ENCODE results near the gene RNF223. TPM values are rescaled to one million over a fixed set of nuclear protein-coding genes. Genes with fewer than 3 reads are reported as not detected.

The RNF223 gene
- total RNA-seq, 1 experiment from 2014 or later = 147 TPM

DNA sequence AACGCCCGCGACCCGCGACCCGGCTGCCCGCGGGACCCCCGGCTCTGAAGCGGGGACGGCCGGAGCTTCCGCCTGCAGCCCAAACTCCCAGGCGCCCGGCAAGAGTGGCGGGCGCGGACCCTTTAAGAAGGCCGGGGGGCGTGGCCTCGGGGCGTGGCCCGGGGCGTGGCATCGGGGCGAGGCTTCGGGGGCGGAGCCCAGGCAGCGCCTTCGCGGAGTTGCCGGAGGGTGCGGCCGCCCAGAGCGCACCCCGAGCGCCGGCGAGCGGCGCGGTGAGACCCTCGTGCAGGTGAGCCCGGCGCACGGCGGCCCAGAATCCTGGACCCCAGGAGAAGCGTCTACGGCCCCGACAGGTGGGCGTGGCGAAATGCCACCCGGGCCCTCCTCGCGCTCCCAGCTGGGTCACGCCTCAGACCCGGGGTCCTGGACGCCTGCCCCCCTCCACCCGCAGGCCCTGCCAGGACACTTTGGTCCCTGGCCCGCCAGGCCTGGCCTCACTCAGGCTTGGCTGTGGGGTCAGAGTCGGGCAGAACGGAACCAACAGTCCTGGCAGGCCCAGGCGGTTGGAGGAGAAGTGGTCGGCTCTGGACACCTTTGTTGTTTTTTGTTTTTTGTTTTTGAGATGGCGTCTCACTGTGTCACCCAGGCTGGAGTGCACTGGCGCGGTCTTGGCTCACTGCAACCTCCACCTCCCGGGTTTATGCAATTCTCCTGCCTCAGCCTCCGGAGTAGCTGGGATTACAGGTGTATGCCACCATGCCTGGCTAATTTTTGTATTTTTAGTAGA lies 14.4 kb downstream of the RNF223 start:
- ChIA-PET CTCF (no interaction called here), POLR2A (ENCODE audit: unreplicated experiment) (interaction anchor here (0.7 to 0.9 kb wide), 2 partner anchors 38 to 348 kb away, joined by 4 to 7 read pairs; no protein-coding TSS in a partner anchor)
- H3K4me3 ChIP-seq (ENCODE audit: low read length) = peak overlapping the region; percentile 85
- H3K4me2 ChIP-seq (ENCODE audit: low read length) = peak overlapping the region; percentile 96
- intact Hi-C loops (cut with micrococcal nuclease) = loop anchor here (10.0 kb wide), 1 partner anchor 555 kb away; the partner anchor contains the start of gene MIB2
- no peaks in the 10 kb centered on the region for H3K9me3 ChIP-seq (ENCODE audit: low read length)
- DNase-seq (peak; percentile 97), ATAC-seq (peak; percentile 55)
- H3F3A ChIP-seq (ENCODE audit: low read length, unreplicated experiment) = no peaks in the 10 kb centered on the region
- peak overlapping the region; percentile 70 for H2AFZ ChIP-seq (ENCODE audit: low read length)
- H3K9ac ChIP-seq (ENCODE audit: low read length) = peak overlapping the region; percentile 67
- peaks cover 3% of the 10 kb centered on the region; the same call in 1 of the 2 replicates for H3K79me2 ChIP-seq (ENCODE audit: low read length)
- H3K9me2 ChIP-seq (replicated peaks; ENCODE audit: low read length) = no peaks in the 10 kb centered on the region
- no peaks in the 10 kb centered on the region for H4K20me1 ChIP-seq (ENCODE audit: low read length)
- H3K27me3 ChIP-seq (ENCODE audit: low read length) = no peaks in the 10 kb centered on the region
- peaks cover 12% of the 10 kb centered on the region for H3K36me3 ChIP-seq (ENCODE audit: low read depth, low read length)
- H3K4me1 ChIP-seq (ENCODE audit: insufficient read depth, low read length) = peaks cover 52% of the 10 kb centered on the region
- TF ChIP-seq EZH2phosphoT487 (IDR thresholded peaks at IDR 0.05; ENCODE audit: borderline replicate concordance, low read length) (no peak), EZH2 (IDR thresholded peaks at IDR 0.05; ENCODE audit: low read length, unreplicated experiment) (no peak)
- TF ChIP-seq, protein P1, sequence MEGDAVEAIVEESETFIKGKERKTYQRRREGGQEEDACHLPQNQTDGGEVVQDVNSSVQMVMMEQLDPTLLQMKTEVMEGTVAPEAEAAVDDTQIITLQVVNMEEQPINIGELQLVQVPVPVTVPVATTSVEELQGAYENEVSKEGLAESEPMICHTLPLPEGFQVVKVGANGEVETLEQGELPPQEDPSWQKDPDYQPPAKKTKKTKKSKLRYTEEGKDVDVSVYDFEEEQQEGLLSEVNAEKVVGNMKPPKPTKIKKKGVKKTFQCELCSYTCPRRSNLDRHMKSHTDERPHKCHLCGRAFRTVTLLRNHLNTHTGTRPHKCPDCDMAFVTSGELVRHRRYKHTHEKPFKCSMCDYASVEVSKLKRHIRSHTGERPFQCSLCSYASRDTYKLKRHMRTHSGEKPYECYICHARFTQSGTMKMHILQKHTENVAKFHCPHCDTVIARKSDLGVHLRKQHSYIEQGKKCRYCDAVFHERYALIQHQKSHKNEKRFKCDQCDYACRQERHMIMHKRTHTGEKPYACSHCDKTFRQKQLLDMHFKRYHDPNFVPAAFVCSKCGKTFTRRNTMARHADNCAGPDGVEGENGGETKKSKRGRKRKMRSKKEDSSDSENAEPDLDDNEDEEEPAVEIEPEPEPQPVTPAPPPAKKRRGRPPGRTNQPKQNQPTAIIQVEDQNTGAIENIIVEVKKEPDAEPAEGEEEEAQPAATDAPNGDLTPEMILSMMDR (conservative IDR thresholded peaks at IDR 0.05; ENCODE audit: low read depth, low read length) = no peak
- H3K27ac ChIP-seq (ENCODE audit: low read length) = no peak overlapping the region
- BruUV-seq (replicated peaks) = TSS peak; percentile 29

DNA sequence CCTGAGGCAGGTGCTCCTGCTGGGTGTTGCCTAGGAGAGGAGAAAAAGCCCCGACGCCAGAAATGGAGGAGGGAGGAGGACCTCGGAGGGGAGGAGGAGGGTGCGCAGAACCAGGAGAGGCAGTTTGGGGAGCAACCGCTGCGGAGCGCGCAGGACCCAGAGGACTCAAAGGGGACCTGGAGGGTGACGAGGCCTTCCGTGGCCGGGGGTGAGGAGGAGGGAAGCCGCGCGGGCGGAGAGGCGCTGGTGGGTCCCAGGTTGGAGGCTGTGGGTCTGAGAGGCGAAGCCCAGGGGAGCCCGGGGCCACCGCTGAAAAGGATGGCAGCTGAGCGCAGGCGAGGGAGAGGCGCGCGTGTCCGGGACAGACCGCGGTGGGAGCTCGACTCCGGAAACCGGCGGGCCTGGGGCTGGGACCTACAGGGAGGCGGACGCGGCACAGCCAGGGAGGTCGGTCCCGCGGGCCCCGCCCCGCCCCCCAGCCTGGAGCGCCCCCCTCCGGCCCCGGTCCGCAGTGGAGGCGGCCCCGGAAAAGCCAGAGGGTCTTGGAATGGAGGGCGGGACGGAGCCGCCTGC lies 15.1 kb downstream of the RNF223 start:
- H2AFZ ChIP-seq (ENCODE audit: low read length) = peak overlapping the region; percentile 70
- peaks cover 46% of the 10 kb centered on the region for H3K4me1 ChIP-seq (ENCODE audit: insufficient read depth, low read length)
- H3K79me2 ChIP-seq (ENCODE audit: low read length) = peaks cover 3% of the 10 kb centered on the region; the same call in 1 of the 2 replicates
- H3F3A ChIP-seq (ENCODE audit: low read length, unreplicated experiment) = no peaks in the 10 kb centered on the region
- TF ChIP-seq, protein P1 (conservative IDR thresholded peaks at IDR 0.05; ENCODE audit: low read depth, low read length) = peak; percentile 65
- no peak for TF ChIP-seq EZH2phosphoT487 (IDR thresholded peaks at IDR 0.05; ENCODE audit: borderline replicate concordance, low read length)
- peak; percentile 48 for DNase-seq
- H3K9me2 ChIP-seq (replicated peaks; ENCODE audit: low read length) = no peaks in the 10 kb centered on the region
- peaks cover 18% of the 10 kb centered on the region for H3K36me3 ChIP-seq (ENCODE audit: low read depth, low read length)
- H3K27me3 ChIP-seq (ENCODE audit: low read length) = no peaks in the 10 kb centered on the region
- ChIA-PET CTCF (interaction anchor here (0.9 to 1.0 kb wide), 2 partner anchors 9 to 45 kb away, joined by 3 read pairs; no protein-coding TSS in a partner anchor), POLR2A (ENCODE audit: unreplicated experiment) (interaction anchor here (0.9 kb wide), 1 partner anchor 37 kb away, joined by 7 read pairs; no protein-coding TSS in a partner anchor)
- H3K4me2 ChIP-seq (ENCODE audit: low read length) = peak overlapping the region; percentile 96
- H3K9ac ChIP-seq (ENCODE audit: low read length) = peak overlapping the region; percentile 67; the same call in 1 of the 2 replicates
- ATAC-seq = peak; percentile 26
- H4K20me1 ChIP-seq (ENCODE audit: low read length) = peaks cover 5% of the 10 kb centered on the region; the same call in 1 of the 2 replicates
- no TSS peak for BruUV-seq (replicated peaks)
- H3K4me3 ChIP-seq (ENCODE audit: low read length) = peak overlapping the region; percentile 85
- H3K27ac ChIP-seq (ENCODE audit: low read length) = no peak overlapping the region
- no peaks in the 10 kb centered on the region for H3K9me3 ChIP-seq (ENCODE audit: low read length)
- intact Hi-C loops (cut with micrococcal nuclease) = no loop called here
